Measurements from ENCODE around the gene ADIPOQ. TPM values are rescaled to one million over a fixed set of nuclear protein-coding genes. Genes with fewer than 3 reads are reported as not detected.

ADIPOQ gene
- total RNA-seq = under 0.01 TPM in 1 of 2 replicates, not detected in the other

DNA sequence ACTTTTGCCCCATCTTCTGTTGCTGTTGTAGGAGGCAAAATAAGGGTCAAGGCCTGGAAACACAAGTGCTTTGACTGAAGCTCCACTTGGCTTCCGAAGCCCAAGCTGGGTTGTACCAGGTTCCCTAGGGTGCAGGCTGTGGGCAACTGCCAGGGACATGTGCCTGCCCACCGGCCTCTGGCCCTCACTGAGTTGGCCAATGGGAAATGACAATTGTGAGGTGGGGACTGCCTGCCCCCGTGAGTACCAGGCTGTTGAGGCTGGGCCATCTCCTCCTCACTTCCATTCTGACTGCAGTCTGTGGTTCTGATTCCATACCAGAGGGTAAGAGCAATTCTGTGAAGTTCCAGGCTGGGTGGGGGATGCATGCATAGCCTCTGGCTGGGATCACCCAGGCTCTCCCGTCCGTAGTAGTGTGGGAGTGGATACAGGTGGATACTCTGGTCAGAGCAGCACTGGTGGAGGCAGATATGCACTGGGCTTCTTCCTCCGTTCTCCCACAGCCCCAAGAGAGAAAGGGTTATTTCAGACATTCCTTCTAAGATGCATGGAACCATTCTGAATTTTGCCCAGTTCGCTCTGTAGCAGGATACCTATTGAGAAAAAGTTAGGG is at the start of gene ADIPOQ:
TSS of gene ADIPOQ (plus strand) at position 285 of the 613 bp plus-strand sequence. CDS start 10,349 bp downstream, outside the sequence.

DNA sequence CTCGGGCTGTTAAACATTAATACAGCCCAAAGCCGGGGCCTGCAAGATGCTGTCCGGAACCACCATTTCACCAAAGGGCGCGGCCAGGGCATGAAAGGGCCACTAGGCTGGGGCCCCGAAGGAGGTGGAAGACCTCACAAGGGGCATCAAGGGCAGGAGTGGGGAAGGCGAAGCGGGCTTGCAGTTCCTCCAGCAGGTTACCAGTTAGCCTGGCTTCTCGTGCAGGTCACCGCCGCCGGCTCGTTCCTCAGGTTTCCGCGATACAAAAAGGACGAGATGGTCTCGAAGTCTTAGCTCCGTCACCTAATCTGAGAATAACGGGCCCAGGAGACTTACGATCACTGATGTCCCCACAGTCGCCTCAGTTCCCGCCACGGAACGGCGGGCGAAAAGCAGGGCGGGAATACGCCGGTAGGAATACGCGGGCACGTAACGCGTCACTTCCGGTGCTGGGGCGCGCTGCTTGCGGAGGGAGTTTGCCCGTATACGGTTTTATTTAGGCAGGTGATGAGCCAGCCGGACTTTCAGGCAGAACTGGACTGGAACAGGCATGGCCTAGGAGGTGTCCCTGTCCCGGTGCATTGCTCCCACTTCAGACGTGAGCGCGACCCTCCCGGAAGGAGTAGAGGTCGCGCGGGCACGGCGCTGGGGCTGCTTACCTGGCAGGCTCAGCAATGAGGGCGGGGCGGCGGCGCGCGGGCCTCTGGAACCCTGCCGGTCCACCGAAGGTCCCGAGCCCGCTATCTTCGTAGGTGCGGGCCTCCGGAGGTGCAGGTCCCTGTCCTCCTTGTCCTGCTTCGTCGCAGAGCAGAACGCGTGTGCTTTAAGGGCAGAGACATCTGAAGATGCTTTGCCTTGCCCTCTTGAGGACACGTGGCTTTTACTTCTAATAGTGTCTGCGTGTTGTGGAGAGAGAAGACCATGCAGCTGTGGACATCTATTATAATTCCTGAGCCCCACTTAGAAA is 36.1 kb upstream of the ADIPOQ start, which contains the start of gene RFC4:
TSS of gene RFC4 (minus strand) at position 394 of the 967 bp plus-strand sequence. CDS start 1,769 bp downstream, outside the sequence.

Other genes with a start within 250 kb of the ADIPOQ start
- not detected in 2 replicates for gene AHSG, start 229.7 kb upstream of the ADIPOQ start, total RNA-seq
- not detected in 2 replicates for gene FETUB, start 202.3 kb upstream of the ADIPOQ start, total RNA-seq
- gene HRG, start 176.7 kb upstream of the ADIPOQ start, total RNA-seq = not detected in 2 replicates
- not detected in 2 replicates for gene KNG1, start 125.4 kb upstream of the ADIPOQ start, total RNA-seq
- gene EIF4A2, start 59.1 kb upstream of the ADIPOQ start, total RNA-seq = 464 and 869 TPM in 2 replicates
- gene RFC4, start 36.2 kb upstream of the ADIPOQ start, total RNA-seq = 17.2 and 24.7 TPM in 2 replicates
- gene ST6GAL1, start 87.8 kb downstream of the ADIPOQ start, total RNA-seq = 40.9 and 63.4 TPM in 2 replicates